Measurements from ENCODE around the gene ZMYND10. TPM values are rescaled to one million over a fixed set of nuclear protein-coding genes. Genes with fewer than 3 reads are reported as not detected.

ZMYND10 gene
- 2.0 and 4.2 TPM in 2 replicates for total RNA-seq

GRCh38 chr3:50345586-50346234 is at the start of gene ZMYND10:
Gene ZMYND10, minus strand, starts transcription at chr3:50345732. Its CDS starts 153 bp downstream, at chr3:50345579.

GRCh38 chr3:50358911-50359759 is 13.6 kb upstream of the ZMYND10 start, which contains the start of gene TMEM115:
Gene TMEM115, minus strand, starts transcription at chr3:50359521. Its CDS starts 458 bp downstream, at chr3:50359063.

GRCh38 chr3:50350527-50351322 is 5.2 kb upstream of the ZMYND10 start, which contains the start of the genes CYB561D2 and NPRL2:
Gene CYB561D2, plus strand, starts transcription at chr3:50350862. Its CDS starts 572 bp downstream, at chr3:50351434.
Gene NPRL2, minus strand, starts transcription at chr3:50350775. Its CDS starts 123 bp downstream, at chr3:50350652.

GRCh38 chr3:50340448-50341329 is 4.8 kb downstream of the ZMYND10 start, which contains the start of gene RASSF1:
Gene RASSF1, minus strand, starts transcription at chr3:50340836. Its CDS starts 31 bp downstream, at chr3:50340805.

GRCh38 chr3:50327943-50328691 is 17.4 kb downstream of the ZMYND10 start, which contains the start of gene TUSC2:
Gene TUSC2, minus strand, starts transcription at chr3:50328223. Its CDS starts 124 bp downstream, at chr3:50328099.

GRCh38 chr3:50322386-50323091 is 23.0 kb downstream of the ZMYND10 start, which contains the start of gene HYAL2:
Gene HYAL2, minus strand, starts transcription at chr3:50322745. Its CDS starts 2,256 bp downstream, at chr3:50320489.

GRCh38 chr3:50303013-50303815 is 42.3 kb downstream of the ZMYND10 start, which contains the start of gene HYAL1:
Gene HYAL1, minus strand, starts transcription at chr3:50303574. Its CDS starts 618 bp downstream, at chr3:50302956.

GRCh38 chr3:50298836-50299637 is 46.5 kb downstream of the ZMYND10 start, which contains the start of the genes HYAL3 and NAA80:
Gene HYAL3, minus strand, starts transcription at chr3:50299405. Its CDS starts 3,803 bp downstream, at chr3:50295602.
Gene NAA80, minus strand, starts transcription at chr3:50299405. Its CDS starts 1,942 bp downstream, at chr3:50297463.

GRCh38 chr3:50292159-50293078 is 53.1 kb downstream of the ZMYND10 start, which contains the start of gene IFRD2:
Gene IFRD2, minus strand, starts transcription at chr3:50292429. Its CDS starts 155 bp downstream, at chr3:50292274.

Other genes starting within 250 kb of the ZMYND10 start
- gene SEMA3F, start 190.4 kb downstream of the ZMYND10 start, total RNA-seq, result 9.5 and 14.2 TPM in 2 replicates
- gene GNAT1, start 154.1 kb downstream of the ZMYND10 start, total RNA-seq, result not detected in 2 replicates
- gene SLC38A3, start 140.5 kb downstream of the ZMYND10 start, total RNA-seq, result 0.11 and 0.39 TPM in 2 replicates
- gene GNAI2, start 109.5 kb downstream of the ZMYND10 start, total RNA-seq, result 211 and 281 TPM in 2 replicates
- gene SEMA3B, start 76.6 kb downstream of the ZMYND10 start, total RNA-seq, result 16.5 and 24.4 TPM in 2 replicates
- gene LSMEM2, start 66.6 kb downstream of the ZMYND10 start, total RNA-seq, result 0.13 and 0.22 TPM in 2 replicates
- 41.7 and 52.7 TPM in 2 replicates for gene IFRD2, start 53.3 kb downstream of the ZMYND10 start, total RNA-seq
- gene HYAL3, start 46.3 kb downstream of the ZMYND10 start, total RNA-seq, result 1.8 and 3.3 TPM in 2 replicates
- gene NAA80, start 46.3 kb downstream of the ZMYND10 start, total RNA-seq, result 4.3 and 5.6 TPM in 2 replicates
- gene HYAL1, start 42.2 kb downstream of the ZMYND10 start, total RNA-seq, result 14.5 and 15.5 TPM in 2 replicates
- 25.9 and 27.8 TPM in 2 replicates for gene HYAL2, start 23.0 kb downstream of the ZMYND10 start, total RNA-seq
- gene TUSC2, start 17.5 kb downstream of the ZMYND10 start, total RNA-seq, result 11.1 and 14.5 TPM in 2 replicates
- 19.1 and 21.7 TPM in 2 replicates for gene RASSF1, start 4.9 kb downstream of the ZMYND10 start, total RNA-seq
- gene NPRL2, start 5.0 kb upstream of the ZMYND10 start, total RNA-seq, result 15.8 and 17.5 TPM in 2 replicates
- 17.8 and 18.3 TPM in 2 replicates for gene CYB561D2, start 5.1 kb upstream of the ZMYND10 start, total RNA-seq
- gene TMEM115, start 13.8 kb upstream of the ZMYND10 start, total RNA-seq, result 40.9 and 47.1 TPM in 2 replicates
- gene CACNA2D2, start 157.9 kb upstream of the ZMYND10 start, total RNA-seq, result 0.22 TPM in 1 of 2 replicates, not detected in the other
- 18.4 and 21.8 TPM in 2 replicates for gene C3orf18, start 222.0 kb upstream of the ZMYND10 start, total RNA-seq
- gene HEMK1, start 223.8 kb upstream of the ZMYND10 start, total RNA-seq, result 11.1 and 12.2 TPM in 2 replicates